CD14-positive monocyte (primary cell): ENCODE results near the gene LYSMD1. TPM values are rescaled to one million over a fixed set of nuclear protein-coding genes. Genes with fewer than 3 reads are reported as not detected.

ENCODE experiments used
- DNase-seq, 3 donors: peaks; one replicate each; pipeline ENCODE4 v3.0.0-alpha.2; 2011 to 2022
- H2AFZ ChIP-seq: 2 replicates; pipeline ENCODE4 v1.6.0; 2012; ENCODE audit warnings: mild to moderate bottlenecking, low read depth, low read length, inconsistent platforms; ENCODE audit not compliant: insufficient read depth, poor library complexity, severe bottlenecking
- H3K27ac ChIP-seq, 2 donors: 1 replicate in 1 of 2; 2 replicates in 1 of 2; pipeline ENCODE4 v1.5.1; 2012 to 2013; ENCODE audit warnings: low read length in 2 of 2, control low read depth in 1 of 2, inconsistent platforms in 1 of 2, low read depth in 1 of 2, mild to moderate bottlenecking in 1 of 2
- H3K27me3 ChIP-seq, 2 donors: one replicate each; pipeline versions ENCODE4 v1.6.0 to v1.6.1; 2011 to 2013; ENCODE audit warnings: low read length in 2 of 2; ENCODE audit not compliant: control insufficient read depth in 2 of 2, insufficient read depth in 2 of 2
- H3K36me3 ChIP-seq, 2 donors: replicated peaks in 1 of 2; 1 replicate in 1 of 2; 2 replicates in 1 of 2; pipeline versions ENCODE4 v1.5.1 to v1.6.1; 2012 to 2013; ENCODE audit warnings: low read length in 2 of 2, control low read depth in 1 of 2, inconsistent platforms in 1 of 2, mild to moderate bottlenecking in 1 of 2; ENCODE audit not compliant: insufficient read depth in 2 of 2, control insufficient read depth in 1 of 2
- H3K4me1 ChIP-seq, 2 donors: 1 replicate in 1 of 2; 2 replicates in 1 of 2; pipeline versions ENCODE4 v1.5.1 to v1.6.1; 2012 to 2013; ENCODE audit warnings: low read length in 2 of 2, control low read depth in 1 of 2, inconsistent platforms in 1 of 2, mild to moderate bottlenecking in 1 of 2, moderate library complexity in 1 of 2; ENCODE audit not compliant: insufficient read depth in 2 of 2, control insufficient read depth in 1 of 2
- H3K4me2 ChIP-seq: replicated peaks from 2 replicates; pipeline ENCODE3; 2012; ENCODE audit warnings: low read length, moderate library complexity, mild to moderate bottlenecking; ENCODE audit not compliant: poor library complexity, severe bottlenecking; ENCODE audit errors: extremely low read depth
- H3K4me3 ChIP-seq, 3 experiments: fragments of 200-600 bp in 1 of 3; sonication (generic) in 1 of 3; replicated peaks in 1 of 3; 1 replicate in 2 of 3; 2 replicates in 1 of 3; pipeline ENCODE4 v1.5.1; 2011 to 2013; ENCODE audit warnings: low read length in 3 of 3, mild to moderate bottlenecking in 3 of 3, control low read depth in 2 of 3, low read depth in 2 of 3, inconsistent platforms in 1 of 3, moderate library complexity in 1 of 3
- H3K79me2 ChIP-seq: 2 replicates; pipeline ENCODE4 v1.6.0; 2012; ENCODE audit warnings: mild to moderate bottlenecking, control low read depth, inconsistent platforms, low read length, moderate library complexity; ENCODE audit not compliant: insufficient read depth
- H3K9ac ChIP-seq: 2 replicates; pipeline ENCODE4 v1.6.0; 2017; ENCODE audit warnings: low read length, mild to moderate bottlenecking; ENCODE audit not compliant: insufficient read depth, poor library complexity, severe bottlenecking
- H3K9me3 ChIP-seq, 2 donors: replicated peaks in 1 of 2; 1 replicate in 1 of 2; 2 replicates in 1 of 2; pipeline versions ENCODE4 v1.5.1 to v1.6.1; 2012 to 2013; ENCODE audit warnings: low read length in 2 of 2, control low read depth in 1 of 2; ENCODE audit not compliant: control insufficient read depth in 1 of 2, insufficient read depth in 1 of 2
- H4K20me1 ChIP-seq: 2 replicates; pipeline ENCODE4 v1.6.0; 2012; ENCODE audit warnings: mild to moderate bottlenecking, low read length, control low read depth, moderate library complexity; ENCODE audit not compliant: insufficient read depth
- H3K27ac Mint-ChIP-seq, 7 donors: one replicate each; pipeline ENCODE4 v1.8.0; 2020; ENCODE audit warnings: mild to moderate bottlenecking in 7 of 7, mixed read lengths in 7 of 7, moderate library complexity in 6 of 7, inconsistent platforms in 2 of 7
- H3K27me3 Mint-ChIP-seq, 3 donors: one replicate each; pipeline ENCODE4 v1.8.0; 2021 to 2022; ENCODE audit warnings: low read depth in 3 of 3, mild to moderate bottlenecking in 3 of 3, mixed read lengths in 3 of 3, moderate library complexity in 3 of 3, inconsistent platforms in 1 of 3
- H3K36me3 Mint-ChIP-seq, 2 donors: one replicate each; pipeline ENCODE4 v1.8.0; 2020; ENCODE audit warnings: mixed read lengths in 2 of 2, inconsistent platforms in 1 of 2, mild to moderate bottlenecking in 1 of 2
- H3K4me1 Mint-ChIP-seq: one replicate; pipeline ENCODE4 v1.8.0; 2020; ENCODE audit warnings: mild to moderate bottlenecking, mixed read lengths
- H3K4me3 Mint-ChIP-seq, 2 donors: one replicate each; pipeline ENCODE4 v1.8.0; 2020; ENCODE audit warnings: mild to moderate bottlenecking in 2 of 2, mixed read lengths in 2 of 2, moderate library complexity in 1 of 2
- H3K9me3 Mint-ChIP-seq, 7 donors: one replicate each; pipeline ENCODE4 v1.8.0; 2020 to 2022; ENCODE audit warnings: mixed read lengths in 7 of 7, mild to moderate bottlenecking in 6 of 7, moderate library complexity in 6 of 7, inconsistent platforms in 2 of 7
- CTCF ChIP-seq: fragments of 200-600 bp; IDR thresholded peaks from one replicate; pipeline ENCODE4 v1.8.0; 2022; ENCODE audit warnings: antibody characterized with exemption, mild to moderate bottlenecking
- WGBS: methylation state at CpG from one replicate; pipeline ENCODE4 v1.1.5; 2013; ENCODE audit warnings: missing lambda C conversion rate; ENCODE audit not compliant: insufficient coverage; 5-methylcytosine and 5-hydroxymethylcytosine counted together
- intact Hi-C, 2 donors: fragments of 100-400 bp; cut with micrococcal nuclease; formaldehyde crosslinking; loops; one replicate each; pipeline versions ENCODE4 v1.15.0 to v1.15.1; 2023
- polyA plus RNA-seq, 3 donors: library from polyadenylated mRNA; depleted of rRNA in 1 of 3; unstranded in 2 of 3; stranded (reverse) in 1 of 3; fragments of 300-500 nt in 2 of 3; fragments of >200 nt in 1 of 3; fragmentation: Illumina TruSeq in 2 of 3; gene quantifications; 1 replicate in 2 of 3; 2 replicates in 1 of 3; pipeline ENCODE4 v1.2.3, GENCODE V29; 2012 to 2021

Gene LYSMD1
- polyA plus RNA-seq, 3 donors: 0.16 to 0.24 TPM; not detected in 1

- no peak overlapping the region for H3K4me3 Mint-ChIP-seq
- no peaks in the 10 kb centered on the region for H3K27me3 Mint-ChIP-seq
- Histone ChIP-seq H3K27ac (no peak overlapping the region), H3K4me3 (no peak overlapping the region), H2AFZ (no peak overlapping the region), H3K36me3 (peaks cover 79 to 91% of the 10 kb centered on the region in 2 donors), H3K27me3 (no peaks in the 10 kb centered on the region), H3K79me2 (no peaks in the 10 kb centered on the region), H3K4me1 (peaks cover 3 to 8% of the 10 kb centered on the region in 2 donors), H3K9me3 (no peaks in the 10 kb centered on the region), H3K4me2 (no peak overlapping the region), H3K9ac (no peak overlapping the region), H4K20me1 (no peaks in the 10 kb centered on the region)
- H3K36me3 Mint-ChIP-seq: peaks cover 71 to 91% of the 10 kb centered on the region in 2 donors
- H3K9me3 Mint-ChIP-seq: peaks cover 0 to 2% (median 0%) of the 10 kb centered on the region in 7 donors
- peak overlapping the region in 3 of 7 donors; percentile 1 to 44 (median 28) for H3K27ac Mint-ChIP-seq
- intact Hi-C loops: no loop called here
- DNase-seq: no peak
- H3K4me1 Mint-ChIP-seq: peaks cover 7% of the 10 kb centered on the region
- TF ChIP-seq CTCF: no peak
- 98% methylated on average over 17 of the region's 17 CpGs for WGBS
These were observed 10.9 kb upstream of the LYSMD1 start for GRCh38 chr1:151176514-151177045.

GRCh38 chr1:151175863-151176262 is 10.2 kb upstream of the LYSMD1 start, which contains the start of gene TMOD4:
Gene TMOD4, minus strand, starts transcription at chr1:151175981. Its CDS starts 1,106 bp downstream, at chr1:151174875.
- H3K4me3 Mint-ChIP-seq: no peak within 1 kb of the TSS
- peaks cover 7% of the 10 kb centered on the region for H3K4me1 Mint-ChIP-seq
- H2AFZ ChIP-seq: no peak within 1 kb of the TSS
- peaks cover 79 to 91% of the 10 kb centered on the region in 2 donors for H3K36me3 ChIP-seq
- peak within 1 kb of the TSS in 1 of 2 donors; percentile 44 for H3K27ac ChIP-seq
- no peaks in the 10 kb centered on the region for H3K9me3 ChIP-seq
- no peaks in the 10 kb centered on the region for H3K27me3 Mint-ChIP-seq
- TF ChIP-seq CTCF: peak; percentile 73
- H3K27me3 ChIP-seq: no peaks in the 10 kb centered on the region
- intact Hi-C loops: no loop called here
- peaks cover 0 to 2% (median 0%) of the 10 kb centered on the region in 7 donors for H3K9me3 Mint-ChIP-seq
- H3K36me3 Mint-ChIP-seq: peaks cover 70 to 89% of the 10 kb centered on the region in 2 donors
- no peak within 1 kb of the TSS for H3K4me3 ChIP-seq
- no peak within 1 kb of the TSS for H3K9ac ChIP-seq
- no peaks in the 10 kb centered on the region for H3K79me2 ChIP-seq
- no peak within 1 kb of the TSS for H3K4me2 ChIP-seq
- peak within 1 kb of the TSS in 6 of 7 donors; percentile 28 to 76 (median 64) for H3K27ac Mint-ChIP-seq
- DNase-seq: peak in 1 of 3 donors; percentile 31
- no peaks in the 10 kb centered on the region for H4K20me1 ChIP-seq
- WGBS: no CpG with 5 or more reads among the region's 4 CpGs
- peaks cover 3 to 8% of the 10 kb centered on the region in 2 donors for H3K4me1 ChIP-seq
